ENCODE results near the gene KLHL40. TPM values are rescaled to one million over a fixed set of nuclear protein-coding genes. Genes with fewer than 3 reads are reported as not detected.
A peak's percentile ranks its signal among the peaks of the same experiment; 100 is the strongest.

The KLHL40 gene
- total and polyA plus RNA-seq, 8 donors, result not detected

DNA sequence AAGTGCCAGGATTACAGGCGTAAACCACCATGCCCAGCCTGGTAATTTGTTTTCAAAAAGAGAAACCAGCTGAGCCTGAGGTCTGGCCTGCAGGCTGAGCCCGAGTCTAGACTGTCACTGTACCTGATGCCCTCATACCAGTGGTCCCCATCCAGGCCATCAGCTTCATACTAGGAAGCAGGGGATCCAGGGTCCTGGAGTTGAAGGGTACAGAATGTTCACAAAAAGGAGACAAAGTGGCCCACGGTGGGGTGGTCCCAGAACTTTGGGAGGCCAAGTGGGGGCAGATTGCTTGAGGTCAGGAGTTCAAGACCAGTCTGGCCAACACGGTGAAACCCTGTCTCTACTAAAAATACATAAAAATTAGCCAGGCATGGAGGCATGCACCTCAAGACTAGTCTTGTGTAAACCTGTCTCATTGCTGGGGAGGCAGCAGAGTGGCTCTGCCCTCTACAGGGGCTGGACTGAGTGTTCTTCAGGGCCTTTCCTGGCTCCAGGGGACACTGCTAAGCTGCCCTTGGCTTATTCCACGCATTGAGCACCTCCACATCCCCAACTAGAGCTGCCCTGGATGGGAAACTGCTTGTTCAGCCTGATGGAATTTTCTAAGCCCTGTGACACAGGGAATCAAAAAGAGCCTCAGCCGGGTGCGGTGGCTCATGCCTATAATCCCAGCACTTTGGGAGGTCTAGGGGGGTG lies 25.1 kb downstream of the KLHL40 start:
- Histone ChIP-seq H3K9me3 (no peaks in the 10 kb centered on the region), H3K27ac (no peak overlapping the region), H3K4me3 (no peak overlapping the region), H3K4me1 (no peaks in the 10 kb centered on the region), H3K36me3 (no peaks in the 10 kb centered on the region), H3K27me3 (no peaks in the 10 kb centered on the region)
- peak in 1 of 4 donors; percentile 14 for DNase-seq
- intact Hi-C loops (cut with DNase I), result no loop called here
- ATAC-seq, result no peak
- no peak for TF ChIP-seq CTCF (IDR thresholded peaks at IDR 0.05)

- intact Hi-C loops (cut with DNase I), result no loop called here
- DNase-seq, result no peak
Observed at GRCh38 chr3:42711491-42712343, 26.4 kb downstream of the KLHL40 start.

DNA sequence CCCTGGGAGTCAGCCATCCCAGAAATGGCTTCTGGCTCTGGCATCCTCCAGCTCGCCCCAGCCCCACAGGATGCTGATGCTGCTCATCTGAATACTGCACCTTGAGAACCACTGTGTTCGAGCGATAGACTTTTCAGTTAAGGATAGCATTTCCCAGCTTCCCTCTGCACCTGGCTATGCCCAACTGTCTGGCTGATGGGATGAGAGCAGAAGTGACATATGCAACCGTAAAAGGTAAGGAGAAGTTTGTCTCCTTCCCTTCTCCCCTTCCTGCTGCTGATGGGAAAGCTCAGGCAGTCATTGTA lies 27.0 kb downstream of the KLHL40 start:
- H3K9me3 ChIP-seq, result no peaks in the 10 kb centered on the region
- H3K27ac ChIP-seq, result no peak overlapping the region
- H3K4me1 ChIP-seq, result no peaks in the 10 kb centered on the region
- intact Hi-C loops (cut with DNase I), result no loop called here
- DNase-seq (no peak), ATAC-seq (no peak)
- no peak for TF ChIP-seq CTCF (IDR thresholded peaks at IDR 0.05)
- H3K27me3 ChIP-seq, result no peaks in the 10 kb centered on the region
- no peak overlapping the region for H3K4me3 ChIP-seq
- H3K36me3 ChIP-seq, result no peaks in the 10 kb centered on the region

More at GRCh38 chr3:42711491-42712343, 26.4 kb downstream of the KLHL40 start:
- H3K9me3 ChIP-seq, result no peaks in the 10 kb centered on the region
- no peaks in the 10 kb centered on the region for H3K4me1 ChIP-seq
- H3K27me3 ChIP-seq, result no peaks in the 10 kb centered on the region
- H3K27ac ChIP-seq, result no peak overlapping the region
- TF ChIP-seq CTCF (IDR thresholded peaks at IDR 0.05), result no peak
- no peak for ATAC-seq
- H3K36me3 ChIP-seq, result no peaks in the 10 kb centered on the region
- no peak overlapping the region for H3K4me3 ChIP-seq

GRCh38 chr3:42712688-42713372 lies 27.5 kb downstream of the KLHL40 start:
- ATAC-seq, result no peak
- DNase-seq, result peak in 1 of 4 donors; percentile 15
- no peaks in the 10 kb centered on the region for H3K9me3 ChIP-seq
- H3K27me3 ChIP-seq, result no peaks in the 10 kb centered on the region
- intact Hi-C loops (cut with DNase I), result no loop called here
- TF ChIP-seq CTCF (IDR thresholded peaks at IDR 0.05), result no peak
- no peak overlapping the region for H3K27ac ChIP-seq
- H3K4me1 ChIP-seq, result no peaks in the 10 kb centered on the region
- H3K36me3 ChIP-seq, result no peaks in the 10 kb centered on the region
- H3K4me3 ChIP-seq, result no peak overlapping the region

DNA sequence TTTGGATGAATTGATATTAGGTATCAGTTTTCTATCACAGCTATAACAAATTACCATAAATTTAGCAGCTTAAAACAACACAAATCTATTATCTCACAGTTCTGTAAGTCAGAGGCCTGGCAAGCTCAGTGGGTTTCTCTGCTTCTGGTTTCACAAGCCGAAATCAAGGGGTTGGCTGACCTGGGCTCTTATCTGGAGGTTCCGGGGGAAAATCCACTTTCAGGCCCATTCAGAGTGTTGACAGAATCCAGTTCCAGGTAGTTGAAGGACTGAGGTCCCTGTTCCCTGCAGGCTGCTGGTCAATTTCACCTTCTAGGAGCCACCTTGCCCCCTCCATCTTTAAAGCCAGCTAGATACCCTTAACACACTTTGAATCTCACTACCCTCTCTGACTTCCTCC lies 28.4 kb downstream of the KLHL40 start:
- peak in 1 of 4 donors; percentile 27 for DNase-seq
- no peaks in the 10 kb centered on the region for H3K4me1 ChIP-seq
- H3K36me3 ChIP-seq, result no peaks in the 10 kb centered on the region
- no peak overlapping the region for H3K4me3 ChIP-seq
- H3K27me3 ChIP-seq, result no peaks in the 10 kb centered on the region
- no peak overlapping the region for H3K27ac ChIP-seq
- peak; percentile 26 for ATAC-seq
- TF ChIP-seq CTCF (IDR thresholded peaks at IDR 0.05), result no peak
- H3K9me3 ChIP-seq, result no peaks in the 10 kb centered on the region
- intact Hi-C loops (cut with DNase I), result no loop called here
